T follicular helper cell (primary cell): Measurements from ENCODE around the gene AHNAK2.

ENCODE experiments used
- DNase-seq: peaks from one replicate; pipeline ENCODE4 v3.0.0-alpha.2; 2020; ENCODE audit warnings: low read depth

The AHNAK2 gene

GRCh38 chr14:104973385-104974145, 4.6 kb downstream of the AHNAK2 start:
- no peak for DNase-seq

- no peak for DNase-seq
Observed at GRCh38 chr14:104973135-104973384, 5.1 kb downstream of the AHNAK2 start.

GRCh38 chr14:104972301-104973134, 5.7 kb downstream of the AHNAK2 start:
- DNase-seq, result no peak

DNA sequence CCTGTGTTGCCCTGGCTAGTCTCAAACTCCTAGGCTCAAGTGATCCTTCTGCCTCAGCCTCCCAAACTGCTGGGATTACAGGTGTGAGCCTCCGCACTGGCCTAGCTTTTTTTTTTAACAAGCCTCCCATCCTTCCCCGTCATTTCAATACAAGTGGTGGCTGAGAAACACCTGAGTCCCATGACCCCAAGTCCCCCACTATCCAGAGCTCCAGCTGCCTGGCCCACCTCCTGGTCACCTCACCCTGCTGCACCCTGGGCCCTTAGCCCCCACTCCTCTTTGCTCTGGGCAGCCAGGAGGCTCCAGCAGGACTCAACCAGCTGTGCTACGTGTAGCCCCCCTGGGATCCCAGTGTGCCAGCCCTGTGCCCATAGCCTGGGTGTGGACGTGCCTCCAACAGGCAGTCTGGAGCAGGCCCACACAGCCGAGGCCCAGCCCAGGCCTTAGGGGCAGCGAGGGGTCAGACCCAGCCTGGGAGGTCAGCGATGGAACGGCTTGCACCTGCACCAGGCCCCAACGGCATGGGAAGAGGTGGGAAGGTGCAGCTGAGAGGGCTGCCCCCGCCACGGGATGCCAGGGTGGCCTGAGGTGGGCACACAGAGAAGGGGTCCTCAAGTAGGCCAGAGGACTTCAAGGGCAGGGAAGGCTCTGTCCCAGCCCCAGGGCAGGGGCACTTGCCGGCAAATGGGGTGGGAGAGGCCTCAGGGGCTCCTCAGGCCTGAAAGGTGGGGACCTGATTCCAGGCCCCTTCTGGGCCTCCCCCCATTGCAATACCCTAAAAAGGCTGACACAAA, 6.5 kb downstream of the AHNAK2 start:
- no peak for DNase-seq

DNA sequence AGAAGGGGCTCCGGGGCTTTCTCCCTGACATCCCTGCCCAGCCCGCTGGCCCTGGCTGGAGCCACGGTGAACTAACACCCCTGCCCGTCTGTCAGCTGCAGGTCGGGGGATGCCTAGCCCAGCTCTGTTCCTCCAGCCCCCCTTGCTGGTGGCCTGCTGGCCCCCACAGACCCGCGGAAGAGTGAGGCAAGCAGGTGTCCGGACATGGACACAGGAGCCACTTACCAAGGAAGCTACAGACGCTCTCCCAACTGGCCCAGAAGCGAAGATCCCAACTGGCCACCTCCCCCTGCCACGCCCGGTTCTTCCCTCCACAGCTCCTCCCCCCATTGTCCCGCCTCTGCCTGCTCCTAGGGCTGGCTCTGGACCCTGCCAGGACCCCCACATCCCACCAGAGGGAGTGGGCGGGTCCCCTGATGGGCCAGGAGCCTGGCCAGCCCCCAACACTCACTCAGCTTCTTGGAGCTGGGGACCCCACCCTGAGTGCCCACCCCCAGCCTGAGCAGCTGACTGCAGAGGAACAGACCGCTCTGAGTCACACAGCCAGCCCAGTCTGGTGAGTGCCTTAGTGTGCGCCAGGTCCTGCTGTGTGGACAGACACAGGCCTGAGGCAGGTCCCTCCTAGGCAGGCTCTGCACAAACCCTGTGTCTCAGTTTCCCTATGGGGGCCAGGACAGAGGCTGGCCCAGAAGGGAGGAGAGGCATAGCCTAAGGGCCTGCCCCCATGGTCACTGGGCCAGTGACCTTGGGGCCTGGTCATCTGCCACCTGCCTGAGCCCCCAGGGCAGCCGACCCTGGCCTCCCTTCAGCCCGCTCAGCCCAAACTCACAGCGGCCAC, 7.7 kb downstream of the AHNAK2 start:
- DNase-seq, result no peak

GRCh38 chr14:104969741-104970230, 8.4 kb downstream of the AHNAK2 start:
- DNase-seq, result no peak

DNA sequence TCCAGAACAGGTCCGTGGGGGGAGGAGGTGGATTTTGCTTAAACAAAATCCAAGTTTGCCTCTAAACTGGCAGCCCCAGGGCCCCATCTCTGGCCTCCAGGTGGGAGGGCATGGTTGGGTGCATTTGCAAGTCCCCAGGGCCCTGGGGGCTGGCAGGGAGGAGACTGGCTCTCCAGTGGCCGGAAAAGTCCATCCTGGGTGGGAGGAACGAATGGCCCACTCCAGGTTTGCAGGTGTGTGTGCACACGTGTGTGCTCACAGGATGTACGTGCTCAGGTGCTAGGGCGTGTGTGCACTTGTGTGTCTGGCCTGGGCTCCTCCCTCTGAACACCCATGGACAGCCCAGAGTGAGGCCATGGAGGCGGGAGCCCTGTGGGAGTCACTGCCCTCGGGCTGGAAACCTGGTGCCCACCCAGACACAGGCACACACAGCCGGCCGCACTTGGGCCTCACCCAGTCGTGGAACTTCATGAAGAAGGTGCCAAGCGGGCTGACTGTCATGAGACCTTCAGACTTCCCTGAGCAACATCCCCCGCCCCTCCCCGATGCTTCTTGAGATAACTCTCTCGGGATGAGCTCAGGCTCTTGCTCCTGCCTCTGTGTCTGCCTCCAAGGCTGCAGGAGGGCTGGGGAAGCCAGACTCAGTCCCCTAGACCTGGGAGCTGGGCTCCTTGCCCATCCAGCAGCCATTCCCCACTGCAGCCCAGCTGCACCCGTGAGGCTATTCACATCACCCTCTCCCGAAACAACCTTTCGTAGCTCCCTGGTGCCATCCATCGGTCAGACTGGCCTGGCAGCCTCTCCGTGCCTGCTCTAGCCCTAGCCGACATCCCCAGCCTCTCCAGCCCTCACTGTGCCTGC, 9.4 kb downstream of the AHNAK2 start:
- DNase-seq, result no peak

DNA sequence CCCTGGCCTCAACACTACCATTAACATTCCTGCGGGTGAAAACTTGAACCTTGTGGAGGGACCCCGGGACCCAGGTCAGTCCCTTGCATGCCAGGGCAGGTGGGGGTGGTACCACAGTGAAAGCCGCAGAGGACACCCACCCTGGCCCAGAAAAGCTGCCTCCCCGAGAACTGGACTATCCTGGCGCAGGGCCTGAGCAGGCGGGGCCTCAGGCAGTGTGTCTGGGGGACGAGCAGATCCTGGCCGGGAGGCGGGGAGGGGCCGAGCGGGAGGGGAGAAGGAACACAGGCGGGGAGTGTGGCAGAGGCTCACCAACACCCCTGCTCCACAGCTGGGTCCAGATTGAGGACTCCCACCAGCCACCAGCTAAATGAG, 10.0 kb downstream of the AHNAK2 start:
- DNase-seq, result no peak

- DNase-seq, result no peak
Observed at GRCh38 chr14:104967386-104968152, 10.6 kb downstream of the AHNAK2 start.

DNA sequence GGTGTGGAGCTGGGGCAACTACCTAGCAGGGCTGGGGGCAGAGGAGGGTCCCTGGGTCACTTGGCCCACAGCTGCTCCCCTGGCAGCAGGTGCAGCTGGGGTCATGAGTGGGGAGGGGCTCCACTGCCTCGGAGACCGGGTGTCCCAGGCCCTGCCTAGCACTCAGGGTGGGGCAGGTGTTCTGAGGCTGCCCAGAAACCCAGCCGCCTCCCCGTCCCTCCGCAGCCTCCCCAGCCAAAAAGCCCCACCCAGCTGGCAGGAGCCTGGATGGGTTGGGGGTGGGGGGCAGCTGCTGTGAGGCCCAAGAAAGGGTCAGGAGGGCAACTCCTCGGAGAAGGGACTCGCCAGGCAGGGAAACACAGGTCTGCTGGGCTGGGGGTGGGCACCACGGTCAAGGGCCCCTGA, 11.2 kb downstream of the AHNAK2 start:
- DNase-seq, result no peak

- no peak for DNase-seq
Observed at GRCh38 chr14:104966261-104966865, 11.8 kb downstream of the AHNAK2 start.

- no peak for DNase-seq
Observed at GRCh38 chr14:104965561-104966231, 12.5 kb downstream of the AHNAK2 start.

GRCh38 chr14:104964546-104964945, 13.6 kb downstream of the AHNAK2 start:
- DNase-seq, result no peak

DNA sequence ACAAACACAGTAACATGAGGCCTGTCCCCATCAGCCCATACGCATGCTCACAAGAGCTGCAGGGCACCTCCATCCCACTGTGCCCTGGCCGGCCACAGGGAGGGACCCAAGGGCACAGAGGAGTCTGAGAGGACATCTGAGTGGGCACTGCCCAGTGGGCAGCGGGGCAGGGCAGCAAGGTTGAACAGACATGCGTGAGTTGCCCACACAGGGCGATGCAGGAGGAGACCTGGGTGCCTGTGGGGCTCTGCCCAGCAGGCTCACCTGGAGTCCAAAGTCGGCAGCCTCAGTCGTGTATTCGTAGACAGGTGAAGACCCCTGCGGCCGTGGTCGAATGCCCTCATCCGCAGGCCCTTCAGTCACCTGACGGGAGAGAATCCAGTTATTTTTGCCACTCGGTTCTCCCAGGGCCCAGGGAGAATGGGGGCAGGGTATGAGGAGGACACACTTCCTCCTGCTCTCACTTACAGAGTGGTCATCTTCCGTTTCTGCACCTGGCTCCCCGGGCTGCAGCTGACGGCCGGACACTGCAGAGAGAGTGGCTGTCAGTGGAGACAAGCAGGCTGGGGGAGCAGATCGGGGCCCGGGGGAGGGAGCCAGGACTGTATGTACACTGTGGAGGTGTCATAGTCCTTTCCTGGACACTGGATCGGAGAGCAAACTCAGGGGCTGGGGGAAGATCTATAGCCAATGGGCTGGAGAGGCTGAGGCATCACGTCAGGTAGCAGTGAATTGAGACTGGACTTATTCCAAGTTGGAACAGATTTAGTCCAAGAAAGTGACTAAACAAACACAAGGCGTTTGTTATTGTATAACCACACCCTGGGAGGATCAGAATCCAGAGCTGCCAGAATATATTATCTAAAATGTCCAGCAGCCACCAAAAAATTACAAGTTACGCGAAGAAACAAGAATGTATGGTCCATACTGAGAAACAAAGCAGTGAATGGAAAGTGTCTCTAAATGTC, 20.7 kb downstream of the AHNAK2 start:
- DNase-seq, result no peak

DNA sequence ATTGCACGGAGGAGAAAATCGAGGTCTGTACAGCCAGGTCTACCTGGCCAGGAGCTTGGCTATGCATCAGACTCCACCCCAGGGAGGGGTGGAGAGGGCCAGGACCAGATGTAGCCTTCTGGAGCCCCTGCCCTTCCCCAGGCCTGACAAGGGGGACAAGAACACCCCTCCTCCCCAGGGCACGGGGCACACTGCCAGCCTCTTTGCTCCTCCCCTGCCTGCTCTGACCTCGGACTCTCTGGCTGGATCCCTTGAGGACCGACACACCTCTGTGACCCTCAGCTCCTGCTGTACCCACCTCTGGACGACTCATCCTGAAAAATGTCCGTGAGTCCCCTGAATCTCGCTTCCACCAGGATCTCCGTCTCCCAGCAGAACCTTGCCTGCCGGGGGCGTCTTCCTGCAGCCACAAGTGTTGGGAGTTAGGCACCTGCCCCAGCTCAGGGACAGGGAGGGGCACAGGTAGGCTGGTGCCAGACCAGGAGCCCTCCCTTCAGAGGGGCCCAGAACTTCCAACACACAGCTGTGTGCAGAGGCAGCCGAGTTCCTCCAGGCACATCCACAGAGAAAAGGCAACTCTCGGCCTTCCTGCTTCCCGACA, 21.8 kb downstream of the AHNAK2 start:
- DNase-seq, result no peak

DNA sequence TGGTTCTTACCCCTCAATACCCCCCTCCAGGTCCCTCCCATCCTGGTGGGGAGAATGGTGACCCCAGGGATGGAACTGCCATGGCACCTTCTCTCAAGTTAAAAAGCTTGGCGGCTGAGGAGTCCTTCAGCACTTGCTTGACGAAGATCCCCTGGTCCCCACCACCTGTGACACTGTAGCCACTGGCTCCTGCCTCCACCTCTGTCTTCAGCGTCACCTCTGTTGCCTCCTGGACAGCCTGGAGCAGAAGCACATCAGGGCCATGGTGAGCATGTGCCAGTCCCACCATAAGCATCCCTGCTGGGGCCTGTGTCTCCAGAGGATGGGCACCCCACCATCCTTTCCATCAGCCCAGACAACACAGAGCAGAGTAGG, 22.8 kb downstream of the AHNAK2 start:
- DNase-seq, result no peak

DNA sequence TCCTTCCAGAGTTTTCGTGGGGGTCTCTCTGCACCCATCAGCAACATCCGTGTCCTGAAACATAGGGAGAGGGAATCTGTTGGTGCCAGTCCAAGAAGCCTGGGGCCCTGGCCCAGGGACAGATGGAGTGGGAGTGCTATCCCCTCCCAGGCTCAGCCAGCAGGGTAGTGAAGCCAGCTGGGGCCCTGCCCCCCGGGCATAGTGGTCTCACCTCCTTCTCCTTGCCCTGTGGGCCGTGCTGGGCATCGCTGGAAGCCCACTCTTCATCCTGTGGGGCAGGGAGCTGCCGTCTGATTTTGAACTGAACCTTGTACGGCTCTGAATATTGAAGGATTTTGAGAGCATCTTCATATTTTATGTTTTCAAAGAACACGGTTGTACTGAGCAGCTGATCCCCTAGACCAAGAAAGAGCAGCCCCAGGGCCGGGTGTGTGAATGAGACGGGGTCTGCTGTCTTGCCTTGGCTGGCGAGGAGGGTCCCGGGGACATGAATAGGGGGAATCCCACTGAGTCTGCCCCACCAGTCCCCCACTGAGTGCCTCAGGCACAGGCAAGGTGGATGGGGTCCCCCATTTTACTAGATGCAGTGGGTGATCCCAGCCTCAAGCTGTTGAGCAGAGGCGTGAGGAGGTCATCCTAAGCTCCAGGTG, 23.3 kb downstream of the AHNAK2 start:
- DNase-seq, result no peak
